Gastroesophageal sphincter (tissue), 2 donors: ENCODE measurements around the gene LRRC36.

Experiments used
- POLR2A ChIP-seq, 2 donors: fragments of 450-650 bp; IDR thresholded peaks; one replicate each; pipeline ENCODE4 v1.6.1; 2017; ENCODE audit warnings: antibody characterized with exemption in 2 of 2, mild to moderate bottlenecking in 2 of 2, moderate library complexity in 1 of 2
- POLR2AphosphoS5 ChIP-seq: sonication (generic); formaldehyde crosslinking; IDR thresholded peaks from one replicate; pipeline ENCODE4 v1.6.1; 2017; ENCODE audit warnings: antibody characterized with exemption

DNA sequence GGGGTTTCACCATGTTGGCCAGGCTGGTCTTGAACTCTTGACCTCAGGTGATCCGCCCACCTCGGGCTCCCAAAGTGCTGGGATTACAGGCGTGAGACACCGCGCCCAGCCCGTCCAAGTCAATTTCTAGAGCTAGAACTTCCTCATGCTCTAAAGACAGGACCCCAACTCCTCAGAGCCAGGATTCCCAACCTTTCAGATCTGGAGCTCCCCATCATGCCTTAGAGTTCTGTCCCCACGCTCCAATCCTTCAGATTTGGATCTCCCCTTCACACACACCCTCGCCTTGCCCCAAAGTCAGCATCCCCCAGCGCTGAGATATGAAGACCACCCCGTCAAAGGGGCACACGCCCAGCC is 522 bp upstream of the LRRC36 start:
- TF ChIP-seq POLR2A (IDR thresholded peaks at IDR 0.05) (no peak), POLR2AphosphoS5 (no peak)
